Putamen (tissue), 1 donor: ENCODE measurements around the gene DDOST.
"Not testable (repeated sequence)": the region's sequence is repeated elsewhere in the genome, so short reads cannot be mapped to it uniquely, and the experiment has no call there.

ENCODE experiments used
- DNase-seq: peaks from one replicate; pipeline ENCODE4 v3.0.0-alpha.2; 2016; ENCODE audit warnings: low spot score

Gene DDOST

GRCh38 chr1:20691872-20692271, 30.7 kb upstream of the DDOST start:
- no peak for DNase-seq

- DNase-seq = no peak
Measured at GRCh38 chr1:20689645-20690056, 28.5 kb upstream of the DDOST start.

GRCh38 chr1:20686883-20687725, 25.9 kb upstream of the DDOST start:
- no peak for DNase-seq

- DNase-seq = no peak
Measured at GRCh38 chr1:20685741-20686140, 24.6 kb upstream of the DDOST start.

- DNase-seq = peak; percentile 69
Measured at GRCh38 chr1:20685099-20685662, 24.0 kb upstream of the DDOST start.

- DNase-seq = no peak
Measured at GRCh38 chr1:20684651-20685050, 23.5 kb upstream of the DDOST start.

- no peak for DNase-seq
Measured at GRCh38 chr1:20684050-20684620, 23.0 kb upstream of the DDOST start.

- DNase-seq = no peak
Measured at GRCh38 chr1:20683614-20684013, 22.4 kb upstream of the DDOST start.

GRCh38 chr1:20682571-20683236, 21.5 kb upstream of the DDOST start:
- no peak for DNase-seq

GRCh38 chr1:20681999-20682398, 20.8 kb upstream of the DDOST start:
- no peak for DNase-seq

GRCh38 chr1:20680269-20680668, 19.1 kb upstream of the DDOST start:
- DNase-seq = no peak

- DNase-seq = peak; percentile 26
Measured at GRCh38 chr1:20678599-20678998, 17.4 kb upstream of the DDOST start.

- not testable (repeated sequence) for DNase-seq
Measured at GRCh38 chr1:20673626-20674025, 12.5 kb upstream of the DDOST start.

GRCh38 chr1:20672265-20672632, 11.1 kb upstream of the DDOST start:
- DNase-seq = no peak

GRCh38 chr1:20670936-20671335, 9.8 kb upstream of the DDOST start:
- DNase-seq = no peak

- no peak for DNase-seq
Measured at GRCh38 chr1:20668581-20668980, 7.4 kb upstream of the DDOST start.

- DNase-seq = no peak
Measured at GRCh38 chr1:20666804-20667203, 5.6 kb upstream of the DDOST start.

GRCh38 chr1:20666146-20666545, 5.0 kb upstream of the DDOST start:
- no peak for DNase-seq

GRCh38 chr1:20665726-20666125, 4.6 kb upstream of the DDOST start:
- DNase-seq = no peak

- no peak for DNase-seq
Measured at GRCh38 chr1:20663969-20664715, 3.0 kb upstream of the DDOST start.

GRCh38 chr1:20663365-20663764, 2.2 kb upstream of the DDOST start:
- no peak for DNase-seq

GRCh38 chr1:20662110-20662475, 924 bp upstream of the DDOST start:
- DNase-seq = no peak
